ENCODE measurements around the gene RIMBP2.

- no peak for TF ChIP-seq GATA3 (IDR thresholded peaks at IDR 0.05; ENCODE audit: low read depth, low read length)
- TF ChIP-seq GATA2 (IDR thresholded peaks at IDR 0.05; ENCODE audit: low read depth, low read length), result no peak
These were observed 254.1 kb downstream of the RIMBP2 start for GRCh38 chr12:130461839-130462557.

Measured in SH-SY5Y (cell line).